Measurements from ENCODE around the gene CDK5RAP2. TPM values are rescaled to one million over a fixed set of nuclear protein-coding genes. Genes with fewer than 3 reads are reported as not detected.

Gene CDK5RAP2
- total and polyA plus RNA-seq, 7 donors: 10.6 to 57.8 (median 41.0) TPM

DNA sequence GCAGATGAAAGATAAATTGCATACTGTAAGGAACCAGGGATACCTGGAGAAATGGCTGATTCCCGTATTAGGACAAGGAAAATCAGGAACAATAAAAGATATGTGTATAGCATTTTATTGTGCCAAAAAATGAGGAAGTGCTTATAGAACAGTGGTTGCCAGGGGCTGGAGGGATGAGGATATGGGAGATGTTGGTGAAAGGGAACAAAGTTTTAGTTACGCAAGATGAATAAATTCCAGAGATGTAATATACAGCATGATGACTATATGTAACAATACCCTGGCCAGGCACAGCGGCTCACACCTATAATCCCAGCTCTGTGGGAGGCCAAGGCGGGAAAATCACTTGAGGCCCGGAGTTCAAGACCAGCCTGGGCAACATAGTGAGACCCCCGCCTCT is 101.8 kb downstream of the CDK5RAP2 start:
- Histone ChIP-seq H3K27me3 (no peaks in the 10 kb centered on the region), H3K4me3 (no peak overlapping the region), H3K27ac (peak overlapping the region in 3 of 4 donors; percentile 33 to 55 (median 40)), H3K9me3 (no peaks in the 10 kb centered on the region), H3K4me1 (peaks cover 0 to 40% (median 28%) of the 10 kb centered on the region in 4 donors), H3K36me3 (peaks cover 6 to 39% (median 13%) of the 10 kb centered on the region in 4 donors)
- intact Hi-C loops (cut with DNase I): no loop called here
- TF ChIP-seq POLR2AphosphoS5 (IDR thresholded peaks at IDR 0.05) (no peak), POLR2A (IDR thresholded peaks at IDR 0.05) (no peak), EP300 (IDR thresholded peaks at IDR 0.05) (no peak)
- TF ChIP-seq, protein P1, sequence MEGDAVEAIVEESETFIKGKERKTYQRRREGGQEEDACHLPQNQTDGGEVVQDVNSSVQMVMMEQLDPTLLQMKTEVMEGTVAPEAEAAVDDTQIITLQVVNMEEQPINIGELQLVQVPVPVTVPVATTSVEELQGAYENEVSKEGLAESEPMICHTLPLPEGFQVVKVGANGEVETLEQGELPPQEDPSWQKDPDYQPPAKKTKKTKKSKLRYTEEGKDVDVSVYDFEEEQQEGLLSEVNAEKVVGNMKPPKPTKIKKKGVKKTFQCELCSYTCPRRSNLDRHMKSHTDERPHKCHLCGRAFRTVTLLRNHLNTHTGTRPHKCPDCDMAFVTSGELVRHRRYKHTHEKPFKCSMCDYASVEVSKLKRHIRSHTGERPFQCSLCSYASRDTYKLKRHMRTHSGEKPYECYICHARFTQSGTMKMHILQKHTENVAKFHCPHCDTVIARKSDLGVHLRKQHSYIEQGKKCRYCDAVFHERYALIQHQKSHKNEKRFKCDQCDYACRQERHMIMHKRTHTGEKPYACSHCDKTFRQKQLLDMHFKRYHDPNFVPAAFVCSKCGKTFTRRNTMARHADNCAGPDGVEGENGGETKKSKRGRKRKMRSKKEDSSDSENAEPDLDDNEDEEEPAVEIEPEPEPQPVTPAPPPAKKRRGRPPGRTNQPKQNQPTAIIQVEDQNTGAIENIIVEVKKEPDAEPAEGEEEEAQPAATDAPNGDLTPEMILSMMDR (IDR thresholded peaks at IDR 0.05): no peak
- DNase-seq: no peak
- 46 to 74% methylated on average over 6 of the region's 6 CpGs for WGBS, 2 donors

DNA sequence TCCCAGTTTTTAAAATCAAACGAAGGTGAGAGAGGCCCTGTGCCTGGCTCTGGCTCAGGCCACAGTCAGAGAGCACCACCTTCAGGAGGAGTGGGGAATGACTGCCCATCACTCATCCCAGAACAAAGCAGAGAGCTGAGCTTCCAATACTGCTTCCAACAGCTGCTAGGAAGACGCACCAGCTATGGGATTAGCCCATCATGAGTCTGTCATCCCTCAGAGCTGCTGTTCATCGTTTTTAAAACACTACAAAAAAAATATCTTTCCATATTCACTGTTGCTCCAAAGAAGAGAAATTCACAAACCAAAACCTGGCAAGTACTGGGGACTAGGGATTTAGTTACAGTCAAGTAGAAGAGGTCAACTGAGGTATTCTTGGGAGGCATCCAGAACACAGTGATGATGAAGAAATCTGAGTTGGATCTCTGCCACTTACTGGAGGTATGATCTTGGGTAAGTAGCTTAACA is 102.4 kb downstream of the CDK5RAP2 start:
- H3K4me1 ChIP-seq: peaks cover 0 to 33% (median 22%) of the 10 kb centered on the region in 4 donors
- peak; percentile 68 for DNase-seq
- intact Hi-C loops (cut with DNase I): no loop called here
- peak overlapping the region in 3 of 4 donors; percentile 33 to 55 (median 40) for H3K27ac ChIP-seq
- H3K36me3 ChIP-seq: peaks cover 6 to 45% (median 14%) of the 10 kb centered on the region in 4 donors
- H3K27me3 ChIP-seq: no peaks in the 10 kb centered on the region
- no peak overlapping the region for H3K4me3 ChIP-seq
- TF ChIP-seq, protein P1 (IDR thresholded peaks at IDR 0.05): peak; percentile 45 to 89 (median 74)
- no peak for TF ChIP-seq EP300 (IDR thresholded peaks at IDR 0.05)
- peak in 1 of 4 donors; percentile 39 for TF ChIP-seq POLR2AphosphoS5 (IDR thresholded peaks at IDR 0.05)
- WGBS, 2 donors: 16 to 37% methylated on average over 3 of the region's 3 CpGs
- H3K9me3 ChIP-seq: no peaks in the 10 kb centered on the region

DNA sequence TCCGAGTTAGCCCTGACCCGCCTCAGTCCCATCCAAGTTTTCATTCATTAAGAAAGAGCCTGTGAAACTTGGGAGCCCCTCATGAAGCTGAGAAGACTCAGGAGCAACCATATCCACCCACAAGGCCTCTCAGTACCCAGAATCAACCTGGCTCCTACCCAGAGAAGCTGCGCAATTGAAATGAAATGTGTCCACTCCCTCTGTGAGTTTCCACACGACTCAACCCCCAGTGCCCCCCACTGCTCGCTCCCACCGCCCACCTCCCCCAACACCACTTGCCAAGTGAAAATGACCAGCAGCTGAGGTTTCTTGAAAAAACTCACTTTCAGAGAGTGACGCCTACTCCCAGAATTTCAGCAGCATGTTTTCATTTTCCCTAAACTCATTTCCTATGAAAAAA is 104.6 kb downstream of the CDK5RAP2 start:
- H3K36me3 ChIP-seq: peaks cover 6 to 62% (median 24%) of the 10 kb centered on the region in 4 donors
- H3K27ac ChIP-seq: no peak overlapping the region
- H3K4me1 ChIP-seq: peaks cover 0 to 14% (median 12%) of the 10 kb centered on the region in 4 donors
- no peak for TF ChIP-seq POLR2A (IDR thresholded peaks at IDR 0.05)
- TF ChIP-seq EP300 (IDR thresholded peaks at IDR 0.05): no peak
- TF ChIP-seq POLR2AphosphoS5 (IDR thresholded peaks at IDR 0.05): no peak
- TF ChIP-seq, protein P1 (IDR thresholded peaks at IDR 0.05): no peak
- no peak for DNase-seq
- intact Hi-C loops (cut with DNase I): no loop called here
- no peaks in the 10 kb centered on the region for H3K9me3 ChIP-seq
- H3K27me3 ChIP-seq: no peaks in the 10 kb centered on the region
- WGBS, 2 donors: 90 to 95% methylated on average over 7 of the region's 7 CpGs
- H3K4me3 ChIP-seq: no peak overlapping the region

DNA sequence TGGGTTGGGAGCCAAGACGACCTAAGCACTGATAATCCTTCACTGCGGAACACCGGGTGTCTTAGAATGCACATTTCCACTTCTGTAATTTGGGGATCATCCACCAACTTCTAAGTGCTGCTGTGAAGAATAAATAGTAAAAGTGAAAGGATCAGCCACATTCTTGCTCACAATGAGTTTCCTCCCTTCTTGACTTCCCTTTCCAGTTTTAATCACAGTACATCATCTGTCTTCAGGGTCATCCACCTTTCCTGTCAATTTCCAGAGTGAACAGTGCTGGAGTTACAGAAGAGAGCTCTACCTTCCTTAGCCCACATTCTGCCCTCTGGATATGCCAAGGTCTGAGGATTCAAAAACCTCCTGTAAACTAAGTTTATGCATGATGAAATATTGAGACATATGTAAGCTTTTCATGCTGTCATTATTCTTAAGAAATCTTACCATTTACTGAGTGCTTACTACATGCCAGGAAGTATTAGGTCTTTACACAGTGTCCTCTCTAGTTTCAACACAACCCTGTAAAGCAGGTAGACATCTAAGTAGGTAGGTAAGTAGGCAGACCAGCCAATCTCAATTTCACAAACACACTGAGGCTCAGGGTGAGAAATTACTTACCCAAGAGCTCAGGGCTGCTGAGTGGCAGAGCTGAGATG is 105.2 kb downstream of the CDK5RAP2 start:
- intact Hi-C loops (cut with DNase I): no loop called here
- no peak for DNase-seq
- Histone ChIP-seq H3K9me3 (no peaks in the 10 kb centered on the region), H3K36me3 (peaks cover 6 to 64% (median 24%) of the 10 kb centered on the region in 4 donors), H3K4me3 (no peak overlapping the region), H3K27me3 (no peaks in the 10 kb centered on the region), H3K4me1 (peaks cover 0 to 14% (median 12%) of the 10 kb centered on the region in 4 donors), H3K27ac (peak overlapping the region in 1 of 4 donors; percentile 14)
- TF ChIP-seq EP300 (IDR thresholded peaks at IDR 0.05): no peak
- no peak for TF ChIP-seq POLR2AphosphoS5 (IDR thresholded peaks at IDR 0.05)
- no peak for TF ChIP-seq POLR2A (IDR thresholded peaks at IDR 0.05)
- TF ChIP-seq, protein P1 (IDR thresholded peaks at IDR 0.05): no peak
- 51 to 83% methylated on average over 3 of the region's 3 CpGs for WGBS, 2 donors

Data from sigmoid colon (tissue), 7 donors.